OCI-LY7 (cell line): ENCODE results near the gene KAT2A. TPM values are rescaled to one million over a fixed set of nuclear protein-coding genes. Genes with fewer than 3 reads are reported as not detected.
"Not testable (repeated sequence)": the region's sequence is repeated elsewhere in the genome, so short reads cannot be mapped to it uniquely, and the experiment has no call there.

Experiments used
- BruUV-seq: library from RNA; stranded (reverse); fragments of 400-500 nt; replicated peaks from 2 replicates; lab custom pipeline; 2021; lab: Mats Ljungman, UMichigan
- CTCF ChIA-PET: fragments of 300-600 bp; sonication (Branson Sonifier 250); formaldehyde crosslinking; loops from one replicate; lab custom pipeline; 2022; ENCODE audit warnings: antibody characterized with exemption; ENCODE audit not compliant: unreplicated experiment; lab: Charles Lee
- POLR2A ChIA-PET: fragments of 300-600 bp; sonication (Branson Sonifier 250); formaldehyde crosslinking; loops from one replicate; lab custom pipeline; 2022; ENCODE audit warnings: antibody characterized with exemption; lab: Charles Lee
- DNase-seq: peaks from one replicate; pipeline ENCODE4 v3.0.0-alpha.2; 2015; ENCODE audit warnings: low spot score
- H2AFZ ChIP-seq: fragments of 200-600 bp; sonication (generic), shearing (Covaris generic); 2 replicates; pipeline ENCODE4 v1.6.1; 2014; ENCODE audit warnings: mild to moderate bottlenecking, antibody characterized with exemption, low read length, moderate library complexity
- H3K27ac ChIP-seq: fragments of 200-600 bp; sonication (generic); 2 replicates; pipeline ENCODE4 v1.5.1; 2014; ENCODE audit warnings: mixed run types, low read depth, mild to moderate bottlenecking, moderate library complexity, low read length, inconsistent platforms; ENCODE audit not compliant: poor library complexity, severe bottlenecking
- H3K36me3 ChIP-seq: fragments of 200-600 bp; sonication (generic); 2 replicates; pipeline ENCODE4 v1.6.1; 2014; ENCODE audit warnings: mild to moderate bottlenecking, antibody characterized with exemption, low read length, moderate library complexity, mixed read lengths; ENCODE audit not compliant: insufficient read depth
- H3K4me1 ChIP-seq: fragments of 200-600 bp; sonication (generic); 2 replicates; pipeline ENCODE4 v1.5.1; 2014; ENCODE audit warnings: mild to moderate bottlenecking, low read length; ENCODE audit not compliant: insufficient read depth, poor library complexity, severe bottlenecking
- H3K4me2 ChIP-seq: fragments of 200-600 bp; sonication (generic); 2 replicates; pipeline ENCODE4 v1.6.1; 2014; ENCODE audit warnings: mild to moderate bottlenecking, low read length
- H3K4me3 ChIP-seq: fragments of 200-600 bp; sonication (generic); 2 replicates; pipeline ENCODE4 v1.5.1; 2014; ENCODE audit warnings: mild to moderate bottlenecking, low read depth, low read length; ENCODE audit not compliant: poor library complexity, severe bottlenecking
- H3K79me2 ChIP-seq: fragments of 200-600 bp; sonication (generic); 2 replicates; pipeline ENCODE4 v1.6.1; 2016; ENCODE audit warnings: low read depth, mild to moderate bottlenecking, low read length, moderate library complexity, mixed read lengths; ENCODE audit not compliant: insufficient read depth
- H3K9me2 ChIP-seq: fragments of 200-600 bp; sonication (generic); 2 replicates; pipeline ENCODE4 v1.6.1; 2016; ENCODE audit warnings: mild to moderate bottlenecking, low read length, mixed read lengths; ENCODE audit not compliant: insufficient read depth
- H3K9me3 ChIP-seq: fragments of 200-600 bp; sonication (generic); 2 replicates; pipeline ENCODE4 v1.6.1; 2014; ENCODE audit warnings: mild to moderate bottlenecking, mixed run types, low read length, mixed read lengths
- H4K20me1 ChIP-seq: fragments of 200-600 bp; sonication (generic); 2 replicates; pipeline ENCODE4 v1.6.1; 2014; ENCODE audit warnings: mild to moderate bottlenecking, antibody characterized with exemption, low read length, moderate library complexity, mixed read lengths; ENCODE audit not compliant: insufficient read depth
- CTCF ChIP-seq: fragments of 200-600 bp; sonication (generic); conservative IDR thresholded peaks from 2 replicates; pipeline ENCODE4 v1.5.1; 2014; ENCODE audit warnings: mild to moderate bottlenecking, antibody characterized with exemption, low read length, moderate library complexity, mixed read lengths
- EZH2phosphoT487 ChIP-seq: fragments of 200-600 bp; sonication (generic); IDR thresholded peaks from 2 replicates; pipeline ENCODE4 v1.6.1; 2018; ENCODE audit warnings: low read depth, borderline replicate concordance, mild to moderate bottlenecking, mixed run types, antibody characterized with exemption, low read length, moderate library complexity, mixed read lengths
- intact Hi-C: fragments of 100-400 bp; cut with micrococcal nuclease; formaldehyde crosslinking; loops from one replicate; pipeline ENCODE4 v1.10.0; 2022; ENCODE audit not compliant: unreplicated experiment
- total RNA-seq, 2 experiments: library from RNA; depleted of rRNA in 1 of 2; stranded (reverse); fragments of >200 nt in 1 of 2; shearing (Covaris generic) in 1 of 2; gene quantifications; 2 replicates each; pipeline ENCODE4 v1.2.3, GENCODE V29; 2014 to 2022

KAT2A gene
- total RNA-seq, 2 experiments from 2014 or later: 73.0 to 89.8 TPM

GRCh38 chr17:42141382-42141781 lies 20.2 kb upstream of the KAT2A start:
- TF ChIP-seq CTCF (no peak), EZH2phosphoT487 (no peak)
- Histone ChIP-seq H3K9me2 (no peaks in the 10 kb centered on the region), H3K4me3 (no peak overlapping the region), H2AFZ (no peak overlapping the region), H3K36me3 (peaks cover 60% of the 10 kb centered on the region), H3K79me2 (peaks cover 42% of the 10 kb centered on the region), H4K20me1 (no peaks in the 10 kb centered on the region), H3K4me1 (peaks cover 32% of the 10 kb centered on the region), H3K9me3 (no peaks in the 10 kb centered on the region), H3K27ac (no peak overlapping the region), H3K4me2 (no peak overlapping the region)
- no peak for DNase-seq
- ChIA-PET CTCF (no interaction called here), POLR2A (no interaction called here)
- BruUV-seq: no TSS peak
- intact Hi-C loops: no loop called here

GRCh38 chr17:42140690-42141089 lies 19.5 kb upstream of the KAT2A start:
- DNase-seq, H3K9me2 ChIP-seq, H3K4me3 ChIP-seq, H3K4me2 ChIP-seq, H3K9me3 ChIP-seq, intact Hi-C loops, H4K20me1 ChIP-seq, H2AFZ ChIP-seq, BruUV-seq, H3K27ac ChIP-seq, CTCF ChIA-PET: not testable (repeated sequence)
- Histone ChIP-seq H3K4me1 (peaks cover 39% of the 10 kb centered on the region), H3K79me2 (peaks cover 49% of the 10 kb centered on the region), H3K36me3 (peaks cover 60% of the 10 kb centered on the region)
- POLR2A ChIA-PET: interaction anchor here (0.6 kb wide), 1 partner anchor 73 kb away, joined by 3 read pairs; no protein-coding TSS in a partner anchor

GRCh38 chr17:42138749-42139492 lies 17.8 kb upstream of the KAT2A start:
- H3K79me2 ChIP-seq: peaks cover 63% of the 10 kb centered on the region
- POLR2A ChIA-PET: no interaction called here
- no TSS peak for BruUV-seq
- H3K4me3 ChIP-seq: no peak overlapping the region
- no peak for DNase-seq
- TF ChIP-seq CTCF (no peak), EZH2phosphoT487 (no peak)
- no peak overlapping the region for H2AFZ ChIP-seq
- H3K9me3 ChIP-seq: no peaks in the 10 kb centered on the region
- H3K4me2 ChIP-seq: no peak overlapping the region
- H3K4me1 ChIP-seq: peaks cover 54% of the 10 kb centered on the region
- H3K9me2 ChIP-seq: no peaks in the 10 kb centered on the region
- H3K27ac ChIP-seq: no peak overlapping the region
- peaks cover 67% of the 10 kb centered on the region for H3K36me3 ChIP-seq
- H4K20me1 ChIP-seq: no peaks in the 10 kb centered on the region
- intact Hi-C loops: no loop called here
- CTCF ChIA-PET: no interaction called here
